Breast epithelium (tissue), 3 donors: ENCODE results near the gene CFAP100.

Experiments used
- CTCF ChIP-seq, 3 donors: fragments of 450-650 bp; IDR thresholded peaks; one replicate each; pipeline ENCODE4 v1.5.1; 2016 to 2017; ENCODE audit warnings: antibody characterized with exemption in 3 of 3, mild to moderate bottlenecking in 3 of 3, moderate library complexity in 3 of 3
- POLR2A ChIP-seq: fragments of 450-650 bp; IDR thresholded peaks from one replicate; pipeline ENCODE4 v1.6.1; 2016; ENCODE audit warnings: antibody characterized with exemption, mild to moderate bottlenecking, moderate library complexity
- POLR2AphosphoS5 ChIP-seq, 3 donors: sonication (generic); formaldehyde crosslinking; IDR thresholded peaks; one replicate each; pipeline ENCODE4 v1.6.1; 2017; ENCODE audit warnings: antibody characterized with exemption in 3 of 3

- TF ChIP-seq CTCF (IDR thresholded peaks at IDR 0.05): no peak
- TF ChIP-seq POLR2AphosphoS5 (IDR thresholded peaks at IDR 0.05): no peak
- TF ChIP-seq POLR2A: no peak
Observed at GRCh38 chr3:126390201-126390600, 4.5 kb upstream of the CFAP100 start.
